Esophagus muscularis mucosa (tissue), 4 donors: ENCODE data around the gene MAS1L. TPM values are rescaled to one million over a fixed set of nuclear protein-coding genes. Genes with fewer than 3 reads are reported as not detected.

Source experiments
- DNase-seq: peaks from one replicate; pipeline ENCODE4 v3.0.0-alpha.2; 2017; ENCODE audit errors: extremely low spot score
- H3K27ac ChIP-seq, 4 donors: fragments of 200-600 bp; sonication (generic); replicated peaks in 1 of 4; 1 replicate in 3 of 4; 2 replicates in 1 of 4; pipeline ENCODE4 v1.5.1; 2016 to 2019; ENCODE audit warnings: mild to moderate bottlenecking in 1 of 4
- H3K27me3 ChIP-seq, 4 donors: fragments of 200-600 bp; sonication (generic); one replicate each; pipeline versions ENCODE4 v1.5.1 to v1.6.0; 2016 to 2019
- H3K36me3 ChIP-seq, 4 donors: fragments of 200-600 bp; sonication (generic); one replicate each; pipeline ENCODE4 v1.5.1; 2016 to 2019
- H3K4me1 ChIP-seq, 4 donors: fragments of 200-600 bp; sonication (generic); one replicate each; pipeline ENCODE4 v1.5.1; 2016 to 2019
- H3K4me3 ChIP-seq, 4 donors: fragments of 200-600 bp; sonication (generic); 1 replicate in 2 of 4; 2 replicates in 2 of 4; pipeline ENCODE4 v1.5.1; 2016 to 2019; ENCODE audit warnings: mild to moderate bottlenecking in 4 of 4, moderate library complexity in 1 of 4
- H3K9me3 ChIP-seq, 4 donors: fragments of 200-600 bp; sonication (generic); 1 replicate in 3 of 4; 2 replicates in 1 of 4; pipeline ENCODE4 v1.5.1; 2016 to 2019
- CTCF ChIP-seq, 3 experiments: fragments of 200-600 bp in 2 of 3; fragments of 450-650 bp in 1 of 3; sonication (generic) in 2 of 3; IDR thresholded peaks; one replicate each; pipeline ENCODE4 v1.5.1; 2017 to 2019; ENCODE audit warnings: antibody characterized with exemption in 3 of 3, mild to moderate bottlenecking in 2 of 3, moderate library complexity in 1 of 3
- EP300 ChIP-seq: sonication (generic); formaldehyde crosslinking; IDR thresholded peaks from one replicate; pipeline ENCODE4 v1.6.1; 2017; ENCODE audit warnings: antibody characterized with exemption
- POLR2A ChIP-seq: fragments of 450-650 bp; IDR thresholded peaks from one replicate; pipeline ENCODE4 v1.6.1; 2017; ENCODE audit warnings: antibody characterized with exemption, moderate library complexity, mild to moderate bottlenecking, low read depth
- POLR2AphosphoS5 ChIP-seq, 2 donors: sonication (generic); formaldehyde crosslinking; IDR thresholded peaks; one replicate each; pipeline ENCODE4 v1.6.1; 2017; ENCODE audit warnings: antibody characterized with exemption in 2 of 2
- WGBS: methylation state at CpG from one replicate; pipeline ENCODE4 v1.1.5; 2018; 5-methylcytosine and 5-hydroxymethylcytosine counted together
- intact Hi-C: fragments of 100-400 bp; cut with DNase I; formaldehyde crosslinking; loops from one replicate; pipeline ENCODE4 v1.15.1; 2023
- total RNA-seq, 4 donors: library from RNA; depleted of rRNA; stranded (reverse); fragments of >200 nt; gene quantifications; one replicate each; pipeline versions ENCODE4 v1.1.0 to v1.2.1, GENCODE V29; 2016

The MAS1L gene
- total RNA-seq, 4 donors from 2014 or later = 0.33 TPM; not detected in 3

GRCh38 chr6:29509239-29509638 is 21.5 kb upstream of the MAS1L start:
- intact Hi-C loops = no loop called here
- Histone ChIP-seq H3K4me1 (no peaks in the 10 kb centered on the region), H3K27me3 (peaks cover 0 to 3% (median 0%) of the 10 kb centered on the region in 4 donors), H3K9me3 (no peaks in the 10 kb centered on the region), H3K4me3 (no peak overlapping the region), H3K36me3 (no peaks in the 10 kb centered on the region), H3K27ac (no peak overlapping the region)
- TF ChIP-seq POLR2A = no peak
- no peak for TF ChIP-seq POLR2AphosphoS5 (IDR thresholded peaks at IDR 0.05)
- no peak for TF ChIP-seq EP300
- no peak for TF ChIP-seq CTCF (IDR thresholded peaks at IDR 0.05)
- 60% methylated on average over 4 of the region's 6 CpGs for WGBS
- DNase-seq = no peak

DNA sequence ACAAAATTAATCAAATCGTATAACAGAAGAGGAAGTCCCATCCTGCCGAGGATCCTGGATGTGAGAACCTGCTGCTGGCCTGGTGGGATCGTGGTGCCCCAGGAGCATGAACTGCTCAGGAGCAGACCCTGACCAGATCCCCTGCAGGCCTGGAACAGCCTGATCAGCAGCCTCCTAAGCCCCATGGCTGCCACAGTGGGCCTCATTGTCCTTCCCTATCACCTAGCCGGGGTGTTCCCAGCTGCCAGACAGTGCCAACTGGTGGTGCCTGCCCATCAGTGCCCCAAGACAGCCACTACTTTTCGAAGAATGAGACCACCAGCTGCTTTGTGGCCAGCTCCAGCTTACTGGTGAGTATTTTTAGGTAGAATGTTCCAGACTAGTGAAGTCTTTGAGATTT is 19.6 kb upstream of the MAS1L start:
- DNase-seq = peak; percentile 62
- Histone ChIP-seq H3K4me1 (no peaks in the 10 kb centered on the region), H3K4me3 (no peak overlapping the region), H3K27me3 (peaks cover 0 to 7% (median 0%) of the 10 kb centered on the region in 4 donors), H3K9me3 (no peaks in the 10 kb centered on the region), H3K36me3 (no peaks in the 10 kb centered on the region), H3K27ac (no peak overlapping the region)
- 49% methylated on average over 4 of the region's 5 CpGs for WGBS
- intact Hi-C loops = no loop called here
- TF ChIP-seq POLR2A = no peak
- TF ChIP-seq POLR2AphosphoS5 (IDR thresholded peaks at IDR 0.05) = no peak
- no peak for TF ChIP-seq EP300
- TF ChIP-seq CTCF (IDR thresholded peaks at IDR 0.05) = no peak

- intact Hi-C loops = no loop called here
- Histone ChIP-seq H3K27ac (no peak overlapping the region), H3K36me3 (no peaks in the 10 kb centered on the region), H3K4me1 (no peaks in the 10 kb centered on the region), H3K9me3 (no peaks in the 10 kb centered on the region), H3K4me3 (no peak overlapping the region), H3K27me3 (peaks cover 0 to 13% (median 0%) of the 10 kb centered on the region in 4 donors)
- peak; percentile 85 for DNase-seq
- TF ChIP-seq EP300 (no peak), CTCF (IDR thresholded peaks at IDR 0.05) (no peak), POLR2AphosphoS5 (IDR thresholded peaks at IDR 0.05) (no peak), POLR2A (no peak)
- WGBS = 64% methylated on average over 5 of the region's 11 CpGs
These were observed 18.8 kb upstream of the MAS1L start for GRCh38 chr6:29506446-29507067.

DNA sequence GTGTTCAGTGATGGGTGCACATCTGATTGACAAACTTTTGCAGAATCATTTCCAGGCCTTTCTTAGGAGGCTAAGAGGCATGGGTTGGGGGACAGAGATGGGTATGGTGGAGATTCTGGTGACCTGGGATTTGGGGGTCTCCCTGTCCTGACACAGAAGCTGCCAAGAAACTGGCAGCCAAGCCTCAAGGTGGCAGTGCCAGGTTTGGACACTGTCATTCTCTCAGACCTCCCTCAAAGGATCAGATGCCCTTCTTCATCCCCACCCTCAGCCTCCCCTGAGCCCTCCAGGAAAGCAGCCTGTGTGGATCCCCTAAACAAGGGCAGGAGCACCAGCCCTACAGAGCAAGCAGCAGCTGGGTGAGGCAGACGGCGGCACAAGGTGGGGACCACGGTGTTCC is 18.1 kb upstream of the MAS1L start:
- Histone ChIP-seq H3K4me3 (no peak overlapping the region), H3K27ac (no peak overlapping the region), H3K4me1 (no peaks in the 10 kb centered on the region), H3K36me3 (no peaks in the 10 kb centered on the region), H3K9me3 (no peaks in the 10 kb centered on the region), H3K27me3 (peaks cover 0 to 21% (median 0%) of the 10 kb centered on the region in 4 donors)
- intact Hi-C loops = no loop called here
- no peak for TF ChIP-seq EP300
- no peak for TF ChIP-seq CTCF (IDR thresholded peaks at IDR 0.05)
- TF ChIP-seq POLR2AphosphoS5 (IDR thresholded peaks at IDR 0.05) = no peak
- 79% methylated on average over 3 of the region's 3 CpGs for WGBS
- DNase-seq = peak; percentile 78

- no peaks in the 10 kb centered on the region for H3K36me3 ChIP-seq
- H3K27me3 ChIP-seq = peaks cover 0 to 29% (median 0%) of the 10 kb centered on the region in 4 donors
- no peak overlapping the region for H3K27ac ChIP-seq
- no peaks in the 10 kb centered on the region for H3K9me3 ChIP-seq
- 60% methylated on average over 2 of the region's 2 CpGs for WGBS
- no peaks in the 10 kb centered on the region for H3K4me1 ChIP-seq
- TF ChIP-seq CTCF (IDR thresholded peaks at IDR 0.05) = no peak
- TF ChIP-seq EP300 = no peak
- no peak for TF ChIP-seq POLR2A
- no peak for TF ChIP-seq POLR2AphosphoS5 (IDR thresholded peaks at IDR 0.05)
- peak; percentile 64 for DNase-seq
- no peak overlapping the region for H3K4me3 ChIP-seq
- intact Hi-C loops = no loop called here
These were observed 17.2 kb upstream of the MAS1L start for GRCh38 chr6:29504961-29505360.
